Effector memory CD8-positive, alpha-beta T cell (primary cell): ENCODE data around the gene SLC25A13.

Source experiments
- ATAC-seq: fragments of 150-1000 bp; cut with Tn5 transposase; replicated peaks from 2 replicates; pipeline ENCODE4 v1.10.0; 2021; ENCODE audit warnings: mild to moderate bottlenecking, moderate library complexity
- DNase-seq, 3 experiments: peaks; one replicate each; pipeline ENCODE4 v3.0.0; 2021
- H3K27ac Mint-ChIP-seq, 2 donors: one replicate each; pipeline ENCODE4 v1.8.0; 2022; ENCODE audit warnings: mild to moderate bottlenecking in 2 of 2, mixed read lengths in 2 of 2, moderate library complexity in 2 of 2
- H3K27me3 Mint-ChIP-seq, 2 donors: one replicate each; pipeline ENCODE4 v1.8.0; 2022; ENCODE audit warnings: mixed read lengths in 2 of 2
- H3K36me3 Mint-ChIP-seq: one replicate; pipeline ENCODE4 v1.8.0; 2022; ENCODE audit warnings: mild to moderate bottlenecking, moderate library complexity, mixed read lengths; ENCODE audit not compliant: insufficient read depth
- H3K4me1 Mint-ChIP-seq, 2 donors: one replicate each; pipeline ENCODE4 v1.8.0; 2022; ENCODE audit warnings: low read depth in 2 of 2, mixed read lengths in 2 of 2
- H3K4me3 Mint-ChIP-seq, 2 donors: one replicate each; pipeline ENCODE4 v1.8.0; 2022; ENCODE audit warnings: mild to moderate bottlenecking in 2 of 2, mixed read lengths in 2 of 2, moderate library complexity in 2 of 2
- H3K9me3 Mint-ChIP-seq, 2 donors: one replicate each; pipeline ENCODE4 v1.8.0; 2022; ENCODE audit warnings: mixed read lengths in 2 of 2

The SLC25A13 gene

DNA sequence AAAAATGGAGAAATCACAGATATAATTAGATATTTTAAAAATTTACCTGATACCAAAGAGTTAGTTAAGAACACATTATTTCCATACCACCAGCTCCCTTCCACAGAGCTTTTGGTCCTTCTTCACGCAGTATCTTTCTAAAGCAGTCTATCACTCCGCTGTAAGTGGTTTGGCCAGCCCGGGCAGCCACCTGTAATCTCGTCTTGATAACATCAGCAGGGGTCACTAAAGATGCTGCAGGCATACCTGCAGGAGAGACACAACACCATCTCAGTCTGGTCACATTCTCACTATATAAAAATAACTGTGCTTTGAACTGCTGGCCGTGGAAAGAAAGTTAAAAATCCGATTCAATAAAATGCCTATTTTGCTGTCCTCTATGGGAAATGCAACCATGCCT is 200.1 kb downstream of the SLC25A13 start:
- Mint-ChIP-seq H3K36me3 (peaks cover 8% of the 10 kb centered on the region), H3K4me3 (no peak overlapping the region), H3K9me3 (no peaks in the 10 kb centered on the region), H3K27me3 (no peaks in the 10 kb centered on the region), H3K27ac (no peak overlapping the region), H3K4me1 (no peaks in the 10 kb centered on the region)
- DNase-seq (no peak), ATAC-seq (no peak)

DNA sequence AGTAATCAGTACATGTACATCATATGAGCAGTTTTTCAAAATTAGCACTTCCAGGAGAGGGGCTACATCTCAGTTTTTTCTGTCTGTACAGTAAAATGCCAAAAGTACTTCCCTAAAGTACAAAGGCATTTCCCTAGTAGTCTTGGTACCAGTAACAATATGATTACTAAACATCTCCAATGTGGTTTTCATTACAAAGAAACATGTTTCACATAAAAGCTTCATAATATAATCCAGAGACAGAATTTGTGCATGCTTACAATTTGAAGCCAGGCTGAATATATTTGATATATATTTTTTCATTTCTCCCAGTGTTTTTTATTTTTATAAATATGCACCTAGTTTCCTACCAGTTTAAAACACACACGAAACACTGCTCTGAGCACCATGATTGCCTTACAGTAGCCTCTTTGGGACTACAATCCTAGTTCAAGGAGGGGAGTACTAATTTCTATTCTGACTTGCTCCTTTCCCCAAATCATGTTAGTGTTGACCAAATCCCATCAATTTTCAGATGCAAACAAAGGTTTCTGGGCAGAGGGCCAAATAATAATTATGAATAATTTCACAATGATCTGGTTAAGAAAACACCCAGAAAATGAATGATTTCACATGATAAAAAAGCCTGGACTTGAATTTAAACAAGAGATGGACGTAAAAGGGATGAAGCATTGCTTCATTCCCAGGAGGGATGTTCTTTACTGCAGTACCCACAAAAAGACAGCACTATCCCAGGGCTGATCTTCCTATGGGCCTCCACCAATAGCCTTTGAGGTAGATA is 201.3 kb downstream of the SLC25A13 start:
- Mint-ChIP-seq H3K27me3 (no peaks in the 10 kb centered on the region), H3K36me3 (peaks cover 8% of the 10 kb centered on the region), H3K4me1 (no peaks in the 10 kb centered on the region), H3K9me3 (no peaks in the 10 kb centered on the region), H3K27ac (no peak overlapping the region), H3K4me3 (no peak overlapping the region)
- DNase-seq = no peak
- no peak for ATAC-seq

DNA sequence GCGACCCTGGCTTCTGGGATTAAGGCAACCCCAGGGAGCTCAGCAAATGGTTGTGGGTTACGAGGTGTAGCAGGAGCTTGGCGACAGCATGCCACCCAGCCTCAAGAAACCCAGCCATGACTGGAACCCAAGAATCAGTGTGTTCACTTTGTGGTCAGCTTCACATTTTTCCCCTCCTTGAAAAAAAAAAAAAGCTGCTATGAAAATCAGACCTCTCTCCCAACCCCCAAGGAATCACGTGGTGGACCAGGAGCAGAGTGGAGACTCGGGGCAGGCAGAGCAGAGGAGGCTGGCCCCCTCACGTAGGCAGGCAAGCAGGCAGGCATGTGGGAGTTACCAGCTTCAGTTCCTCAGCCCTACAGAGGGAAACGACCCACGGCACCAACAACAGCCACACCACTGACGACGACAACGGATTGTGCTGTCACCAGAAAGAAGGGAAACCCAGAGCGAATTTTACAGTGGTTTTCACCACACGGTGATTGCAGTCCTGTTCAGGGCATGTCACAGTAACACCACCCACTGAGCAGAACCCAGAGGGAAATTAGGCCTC is 203.4 kb downstream of the SLC25A13 start:
- no peak for ATAC-seq

DNA sequence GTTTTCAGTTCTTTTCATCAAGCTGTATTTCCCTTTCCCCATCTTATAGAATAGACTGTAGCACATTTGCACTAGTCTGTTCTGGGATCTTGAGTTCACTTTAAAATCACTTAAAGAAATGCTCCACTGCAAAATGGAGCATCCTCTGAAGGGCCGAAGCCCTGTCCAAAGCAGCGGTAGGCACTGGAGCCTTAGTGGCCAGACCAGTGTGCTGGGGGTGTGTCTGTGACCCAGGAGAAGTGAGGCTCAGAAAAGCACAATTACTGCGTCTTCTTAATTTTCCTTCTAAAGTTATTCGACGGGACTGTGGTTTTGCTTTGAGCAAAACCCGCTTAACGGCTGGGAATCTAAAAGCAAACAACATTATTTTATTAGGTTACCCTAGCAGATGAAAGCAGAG is 205.7 kb downstream of the SLC25A13 start:
- Mint-ChIP-seq H3K4me1 (no peaks in the 10 kb centered on the region), H3K4me3 (no peak overlapping the region), H3K36me3 (peaks cover 3% of the 10 kb centered on the region), H3K27me3 (peaks cover 9 to 15% of the 10 kb centered on the region in 2 donors), H3K9me3 (no peaks in the 10 kb centered on the region), H3K27ac (no peak overlapping the region)
- DNase-seq = no peak
- ATAC-seq = no peak

More for the DNA sequence above, 203.4 kb downstream of the SLC25A13 start:
- H3K27ac Mint-ChIP-seq = no peak overlapping the region
- H3K9me3 Mint-ChIP-seq = no peaks in the 10 kb centered on the region
- DNase-seq = no peak
- no peak overlapping the region for H3K4me3 Mint-ChIP-seq
- peaks cover 8% of the 10 kb centered on the region for H3K36me3 Mint-ChIP-seq
- no peaks in the 10 kb centered on the region for H3K4me1 Mint-ChIP-seq
- no peaks in the 10 kb centered on the region for H3K27me3 Mint-ChIP-seq

DNA sequence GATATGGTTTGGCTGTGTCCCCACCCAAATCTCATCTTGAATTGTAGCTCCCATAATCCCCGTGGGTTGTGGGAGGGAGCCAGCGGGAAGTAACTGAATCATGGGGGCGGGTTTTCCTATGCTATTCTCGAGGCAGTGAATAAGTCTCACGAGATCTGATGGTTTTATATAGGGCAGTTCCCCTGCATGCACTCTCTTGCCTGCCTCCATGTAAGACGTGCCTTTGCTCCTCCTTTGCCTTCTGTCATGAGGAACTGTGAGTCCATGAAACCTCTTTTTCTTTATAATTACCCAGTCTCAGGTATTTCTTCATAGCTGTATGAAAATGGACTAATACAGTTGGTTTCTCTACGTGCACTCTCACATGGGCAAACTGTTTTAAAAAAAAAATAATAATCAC is 207.7 kb downstream of the SLC25A13 start:
- Mint-ChIP-seq H3K9me3 (no peaks in the 10 kb centered on the region), H3K4me1 (no peaks in the 10 kb centered on the region), H3K36me3 (no peaks in the 10 kb centered on the region), H3K4me3 (no peak overlapping the region), H3K27ac (no peak overlapping the region), H3K27me3 (peaks cover 9 to 26% of the 10 kb centered on the region in 2 donors)
- DNase-seq (no peak), ATAC-seq (no peak)

DNA sequence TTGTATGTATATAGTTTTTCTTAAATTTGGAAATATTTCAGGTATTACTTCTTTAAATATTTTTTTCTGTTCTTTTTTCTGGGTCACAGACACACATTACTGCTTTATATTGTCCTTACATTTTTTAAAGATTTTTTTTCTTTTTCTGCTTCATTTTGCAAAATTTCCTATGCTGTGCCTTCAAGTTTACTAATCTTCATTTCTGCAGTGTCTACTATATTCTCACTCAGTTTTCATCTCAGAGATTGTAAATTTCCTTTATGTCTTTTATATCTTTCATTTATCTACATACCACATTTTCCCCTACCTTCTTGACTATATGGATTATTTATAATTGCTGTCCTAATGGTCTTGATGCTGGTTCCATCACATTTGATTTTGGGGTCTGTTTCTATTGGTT is 210.5 kb downstream of the SLC25A13 start:
- DNase-seq (no peak), ATAC-seq (no peak)
- peaks cover 9 to 29% of the 10 kb centered on the region in 2 donors for H3K27me3 Mint-ChIP-seq
- no peaks in the 10 kb centered on the region for H3K36me3 Mint-ChIP-seq
- no peak overlapping the region for H3K27ac Mint-ChIP-seq
- no peaks in the 10 kb centered on the region for H3K4me1 Mint-ChIP-seq
- H3K9me3 Mint-ChIP-seq = no peaks in the 10 kb centered on the region
- no peak overlapping the region for H3K4me3 Mint-ChIP-seq

DNA sequence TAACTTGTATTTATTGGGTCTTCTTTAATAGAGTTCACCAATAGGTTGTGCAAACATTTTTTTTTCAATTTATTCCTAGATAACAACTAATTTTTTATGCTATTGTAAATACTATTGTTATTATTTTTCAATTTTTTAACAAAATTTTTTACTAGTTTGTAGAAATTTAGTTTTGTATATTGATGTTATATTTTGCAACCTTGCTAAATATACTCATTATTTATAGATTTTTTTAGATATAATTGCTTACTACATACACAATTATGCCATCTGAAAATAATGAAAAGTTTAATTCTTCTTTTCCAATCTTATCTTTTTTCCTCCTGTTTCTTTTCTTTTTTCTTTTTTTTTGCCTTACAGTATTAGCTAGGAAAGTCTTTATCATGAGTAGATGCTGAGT is 216.9 kb downstream of the SLC25A13 start:
- H3K27ac Mint-ChIP-seq = no peak overlapping the region
- DNase-seq (no peak), ATAC-seq (no peak)
- no peaks in the 10 kb centered on the region for H3K4me1 Mint-ChIP-seq
- H3K27me3 Mint-ChIP-seq = peaks cover 0 to 15% of the 10 kb centered on the region in 2 donors
- no peak overlapping the region for H3K4me3 Mint-ChIP-seq
- H3K9me3 Mint-ChIP-seq = no peaks in the 10 kb centered on the region
- no peaks in the 10 kb centered on the region for H3K36me3 Mint-ChIP-seq

DNA sequence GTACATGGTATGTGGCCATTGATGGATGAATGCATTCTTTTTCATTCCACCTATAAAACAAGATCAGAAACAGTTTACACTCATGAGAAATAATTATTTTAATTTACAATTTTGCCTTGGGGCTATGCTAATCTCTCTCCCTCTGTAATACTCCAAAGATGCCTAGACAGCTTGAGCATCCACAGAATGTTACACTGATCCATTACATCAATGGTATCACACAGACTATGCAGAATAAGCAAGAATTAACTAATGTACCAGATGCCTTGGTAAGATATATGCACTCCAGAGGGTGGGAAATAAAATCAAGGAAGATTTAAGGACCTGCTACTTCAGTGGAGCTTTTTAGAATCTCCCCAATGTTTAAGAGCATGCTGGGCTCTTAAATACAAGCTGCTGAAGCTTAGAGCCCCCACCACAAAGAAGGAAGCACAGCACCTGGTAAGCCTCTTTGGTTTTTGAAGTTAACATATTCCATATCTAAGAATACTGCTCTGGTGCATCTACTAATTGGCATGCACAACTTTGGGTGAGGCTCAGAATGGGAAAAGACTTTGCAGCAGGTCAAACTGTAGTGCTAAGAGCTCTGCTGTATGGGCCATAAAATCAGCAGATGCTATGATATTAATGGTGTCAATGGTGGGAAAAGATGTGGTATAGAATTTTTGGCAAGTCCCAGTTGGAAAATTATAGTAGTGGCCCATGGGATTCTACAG is 219.6 kb downstream of the SLC25A13 start:
- Mint-ChIP-seq H3K36me3 (no peaks in the 10 kb centered on the region), H3K9me3 (no peaks in the 10 kb centered on the region), H3K4me1 (no peaks in the 10 kb centered on the region), H3K4me3 (no peak overlapping the region), H3K27me3 (peaks cover 0 to 9% of the 10 kb centered on the region in 2 donors), H3K27ac (no peak overlapping the region)
- no peak for DNase-seq
- ATAC-seq = no peak

DNA sequence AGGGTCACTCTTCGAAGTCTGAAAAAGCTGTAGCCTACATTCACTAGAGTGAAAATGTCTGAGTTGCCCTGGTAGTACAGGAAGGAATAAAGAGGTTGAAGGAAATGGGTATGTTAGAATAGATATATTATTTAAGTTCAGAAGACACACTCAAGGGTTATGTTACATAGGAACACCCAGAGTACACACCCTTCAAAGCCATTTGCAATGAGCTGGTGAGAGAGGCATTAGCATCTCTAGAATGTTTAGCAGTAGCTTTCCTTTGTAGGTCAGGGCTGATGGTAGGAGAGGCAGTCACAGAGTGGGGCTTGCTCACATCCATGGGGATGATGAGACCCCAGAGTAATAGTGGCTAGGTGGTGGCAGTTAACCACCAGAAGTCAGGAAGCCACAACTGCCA is 221.2 kb downstream of the SLC25A13 start:
- Mint-ChIP-seq H3K36me3 (no peaks in the 10 kb centered on the region), H3K9me3 (no peaks in the 10 kb centered on the region), H3K4me1 (no peaks in the 10 kb centered on the region), H3K4me3 (no peak overlapping the region), H3K27ac (no peak overlapping the region), H3K27me3 (peaks cover 0 to 9% of the 10 kb centered on the region in 2 donors)
- no peak for ATAC-seq
- no peak for DNase-seq

DNA sequence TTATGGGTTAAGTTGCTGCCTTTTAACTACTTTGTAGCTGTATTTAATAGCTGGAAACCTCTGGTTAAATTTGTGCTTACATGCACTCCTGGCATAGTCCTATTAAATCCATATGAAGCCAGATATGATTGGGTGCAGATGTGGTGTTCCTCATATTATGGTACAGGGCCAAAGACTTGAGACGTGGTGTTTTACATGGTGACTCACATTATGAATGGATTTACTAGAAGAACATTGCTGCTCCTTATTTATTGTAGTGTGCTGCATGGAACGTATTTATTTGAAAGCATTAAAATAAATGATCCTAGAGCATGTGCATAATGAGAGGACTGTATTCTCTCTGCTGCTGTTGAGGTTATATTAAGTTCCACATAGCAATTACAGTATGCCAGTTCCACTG is 224.1 kb downstream of the SLC25A13 start:
- DNase-seq (no peak), ATAC-seq (no peak)
- H3K36me3 Mint-ChIP-seq = no peaks in the 10 kb centered on the region
- H3K27ac Mint-ChIP-seq = no peak overlapping the region
- H3K9me3 Mint-ChIP-seq = no peaks in the 10 kb centered on the region
- no peak overlapping the region for H3K4me3 Mint-ChIP-seq
- peaks cover 1 to 10% of the 10 kb centered on the region in 2 donors for H3K27me3 Mint-ChIP-seq
- H3K4me1 Mint-ChIP-seq = no peaks in the 10 kb centered on the region

DNA sequence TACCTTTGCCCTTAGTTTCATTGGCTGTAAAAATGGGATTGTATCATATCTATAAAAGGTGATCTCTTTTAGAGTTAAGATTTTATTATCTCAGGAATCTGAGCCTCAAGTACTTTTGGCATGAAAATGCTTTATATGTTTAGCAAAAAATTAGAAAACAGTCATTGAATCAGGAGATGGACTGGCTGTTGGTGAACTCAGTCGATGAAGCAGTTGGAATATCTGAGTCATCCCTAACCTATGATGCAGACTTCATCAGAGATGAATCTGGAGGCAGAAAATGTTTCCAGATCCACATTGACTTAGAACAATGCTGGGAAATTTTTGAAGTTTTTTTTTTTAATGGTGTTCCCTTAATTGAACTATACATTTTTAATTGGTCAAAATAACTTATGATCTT is 228.5 kb downstream of the SLC25A13 start:
- peaks cover 23 to 32% of the 10 kb centered on the region in 2 donors for H3K27me3 Mint-ChIP-seq
- H3K36me3 Mint-ChIP-seq = no peaks in the 10 kb centered on the region
- ATAC-seq (no peak), DNase-seq (no peak)
- no peak overlapping the region for H3K27ac Mint-ChIP-seq
- H3K4me3 Mint-ChIP-seq = no peak overlapping the region
- H3K4me1 Mint-ChIP-seq = no peaks in the 10 kb centered on the region
- no peaks in the 10 kb centered on the region for H3K9me3 Mint-ChIP-seq

DNA sequence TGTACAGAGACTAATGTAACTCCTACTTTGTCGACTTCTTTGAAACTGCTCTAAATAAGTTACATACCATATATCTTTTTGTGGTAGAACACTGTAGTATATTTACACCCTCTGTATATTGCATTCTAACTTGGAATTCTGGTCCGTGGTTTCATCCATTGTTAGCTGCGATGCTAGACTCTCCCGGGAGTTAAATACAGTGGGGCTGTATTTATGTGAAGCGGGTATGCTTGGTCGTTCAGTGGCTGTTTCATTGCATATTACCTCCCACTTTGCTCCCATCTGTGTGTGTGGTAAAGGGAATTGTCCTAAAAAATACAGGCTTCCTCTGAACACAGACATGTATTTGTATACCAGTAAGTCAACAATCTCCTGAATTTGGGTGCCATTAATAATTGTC is 231.1 kb downstream of the SLC25A13 start:
- no peaks in the 10 kb centered on the region for H3K4me1 Mint-ChIP-seq

DNA sequence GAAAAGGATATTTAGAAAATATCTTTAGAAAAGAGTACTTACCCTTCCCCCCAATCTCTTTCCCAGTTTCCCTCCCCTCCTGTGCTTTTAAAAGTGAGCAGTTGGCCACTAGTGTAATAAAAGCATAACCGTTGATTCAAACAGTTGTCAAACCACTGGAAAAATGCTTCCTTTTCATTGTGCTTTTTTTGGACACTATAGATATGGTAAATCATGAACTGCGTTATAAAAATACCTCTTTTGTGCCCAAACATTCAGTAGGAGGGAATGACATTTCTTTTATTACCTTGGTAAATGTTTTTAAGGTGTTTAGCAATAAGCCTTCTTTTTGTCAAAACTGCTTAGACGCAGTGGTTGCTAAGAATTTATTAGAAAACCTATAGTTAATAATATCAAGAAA is 232.4 kb downstream of the SLC25A13 start:
- no peaks in the 10 kb centered on the region for H3K36me3 Mint-ChIP-seq
- no peak overlapping the region for H3K4me3 Mint-ChIP-seq
- H3K9me3 Mint-ChIP-seq = no peaks in the 10 kb centered on the region
- DNase-seq (no peak), ATAC-seq (no peak)
- no peak overlapping the region for H3K27ac Mint-ChIP-seq
- peaks cover 28 to 38% of the 10 kb centered on the region in 2 donors for H3K27me3 Mint-ChIP-seq
- H3K4me1 Mint-ChIP-seq = no peaks in the 10 kb centered on the region

More for the DNA sequence above, 231.1 kb downstream of the SLC25A13 start:
- Mint-ChIP-seq H3K4me3 (no peak overlapping the region), H3K9me3 (no peaks in the 10 kb centered on the region), H3K27me3 (peaks cover 28 to 29% of the 10 kb centered on the region in 2 donors), H3K27ac (no peak overlapping the region), H3K36me3 (no peaks in the 10 kb centered on the region)
- ATAC-seq (no peak), DNase-seq (no peak)

DNA sequence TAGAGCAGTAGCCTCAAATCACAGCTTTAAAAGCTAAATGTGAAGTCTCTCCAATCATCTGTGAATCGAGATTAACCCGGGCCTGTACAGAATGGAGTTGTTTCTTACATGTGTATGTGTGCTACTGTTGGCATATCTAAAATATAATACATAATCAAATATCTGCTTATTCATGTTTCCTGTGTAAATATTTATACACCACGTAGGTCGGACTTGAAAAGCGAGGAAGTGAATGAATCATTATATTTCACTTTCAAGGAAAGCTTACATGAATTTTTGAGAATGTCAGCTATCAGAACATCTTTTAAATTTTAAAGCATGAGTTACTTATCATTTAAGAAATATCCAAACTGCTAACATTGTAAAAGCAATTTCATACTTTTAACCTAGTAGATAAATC is 233.3 kb downstream of the SLC25A13 start:
- DNase-seq (no peak), ATAC-seq (no peak)
- Mint-ChIP-seq H3K27ac (no peak overlapping the region), H3K4me1 (no peaks in the 10 kb centered on the region), H3K36me3 (no peaks in the 10 kb centered on the region), H3K27me3 (peaks cover 28 to 41% of the 10 kb centered on the region in 2 donors), H3K9me3 (no peaks in the 10 kb centered on the region), H3K4me3 (no peak overlapping the region)
